Sigmoid colon (tissue), 7 donors: ENCODE measurements around the gene GTF2IRD1. TPM values are rescaled to one million over a fixed set of nuclear protein-coding genes. Genes with fewer than 3 reads are reported as not detected.

Source experiments
- DNase-seq: peaks from one replicate; pipeline ENCODE4 v3.0.0-alpha.2; 2019
- H3K27ac ChIP-seq, 4 donors: fragments of 200-600 bp; sonication (generic); one replicate each; pipeline ENCODE4 v1.5.1; 2016 to 2019; ENCODE audit warnings: mild to moderate bottlenecking in 1 of 4
- H3K27me3 ChIP-seq, 3 donors: fragments of 200-600 bp; sonication (generic); one replicate each; pipeline ENCODE4 v1.5.1; 2019; ENCODE audit warnings: mild to moderate bottlenecking in 1 of 3
- H3K36me3 ChIP-seq, 4 donors: fragments of 200-600 bp; sonication (generic); one replicate each; pipeline ENCODE4 v1.5.1; 2016 to 2019
- H3K4me1 ChIP-seq, 4 donors: fragments of 200-600 bp; sonication (generic); one replicate each; pipeline ENCODE4 v1.5.1; 2017 to 2019
- H3K4me3 ChIP-seq, 4 donors: fragments of 200-600 bp; sonication (generic); one replicate each; pipeline ENCODE4 v1.5.1; 2017 to 2019; ENCODE audit warnings: mild to moderate bottlenecking in 2 of 4, moderate library complexity in 1 of 4
- H3K9me3 ChIP-seq, 4 donors: fragments of 200-600 bp in 3 of 4; sonication (generic) in 3 of 4; one replicate each; pipeline versions ENCODE4 v1.5.1 to v1.6.1; 2013 to 2019
- EP300 ChIP-seq, 4 donors: sonication (generic); formaldehyde crosslinking; IDR thresholded peaks; one replicate each; pipeline ENCODE4 v1.6.1; 2017; ENCODE audit warnings: antibody characterized with exemption in 4 of 4
- POLR2A ChIP-seq, 2 donors: fragments of 450-650 bp; IDR thresholded peaks; one replicate each; pipeline ENCODE4 v1.6.1; 2016; ENCODE audit warnings: antibody characterized with exemption in 2 of 2, mild to moderate bottlenecking in 2 of 2, moderate library complexity in 2 of 2
- POLR2AphosphoS5 ChIP-seq, 4 donors: sonication (generic); formaldehyde crosslinking; IDR thresholded peaks; one replicate each; pipeline ENCODE4 v1.6.1; 2017; ENCODE audit warnings: antibody characterized with exemption in 4 of 4
- WGBS, 2 donors: extraction: QIAGEN DNeasy Blood & Tissue Kit; methylation state at CpG; one replicate each; pipeline ENCODE4 v1.1.7; 2013; 5-methylcytosine and 5-hydroxymethylcytosine counted together
- intact Hi-C: fragments of 100-400 bp; cut with DNase I; formaldehyde crosslinking; loops from one replicate; pipeline ENCODE4 v1.15.1; 2023
- polyA plus RNA-seq, 3 donors: library from polyadenylated mRNA; stranded (reverse); fragments of 200-250 nt; gene quantifications; one replicate each; pipeline ENCODE4 v1.2.3, GENCODE V29; 2013
- total RNA-seq, 4 donors: library from RNA; depleted of rRNA; stranded (reverse); fragments of >200 nt; gene quantifications; one replicate each; pipeline ENCODE4 v1.1.0, GENCODE V29; 2016
- TF ChIP-seq, protein P1 (sequence below), 4 experiments: fragments of 450-650 bp in 3 of 4; fragments of 200-600 bp in 1 of 4; IDR thresholded peaks; one replicate each; pipeline ENCODE4 v1.5.1; 2016 to 2019; ENCODE audit warnings: antibody characterized with exemption in 4 of 4, mild to moderate bottlenecking in 3 of 4, moderate library complexity in 2 of 4
- donor health status: healthy with polysubstance abuse.
- donor health status: Bipolar disorder and iron deficiency.
- donor health status: healthy.

GTF2IRD1 gene
- total and polyA plus RNA-seq, 7 donors = 1.8 to 24.2 (median 15.0) TPM

DNA sequence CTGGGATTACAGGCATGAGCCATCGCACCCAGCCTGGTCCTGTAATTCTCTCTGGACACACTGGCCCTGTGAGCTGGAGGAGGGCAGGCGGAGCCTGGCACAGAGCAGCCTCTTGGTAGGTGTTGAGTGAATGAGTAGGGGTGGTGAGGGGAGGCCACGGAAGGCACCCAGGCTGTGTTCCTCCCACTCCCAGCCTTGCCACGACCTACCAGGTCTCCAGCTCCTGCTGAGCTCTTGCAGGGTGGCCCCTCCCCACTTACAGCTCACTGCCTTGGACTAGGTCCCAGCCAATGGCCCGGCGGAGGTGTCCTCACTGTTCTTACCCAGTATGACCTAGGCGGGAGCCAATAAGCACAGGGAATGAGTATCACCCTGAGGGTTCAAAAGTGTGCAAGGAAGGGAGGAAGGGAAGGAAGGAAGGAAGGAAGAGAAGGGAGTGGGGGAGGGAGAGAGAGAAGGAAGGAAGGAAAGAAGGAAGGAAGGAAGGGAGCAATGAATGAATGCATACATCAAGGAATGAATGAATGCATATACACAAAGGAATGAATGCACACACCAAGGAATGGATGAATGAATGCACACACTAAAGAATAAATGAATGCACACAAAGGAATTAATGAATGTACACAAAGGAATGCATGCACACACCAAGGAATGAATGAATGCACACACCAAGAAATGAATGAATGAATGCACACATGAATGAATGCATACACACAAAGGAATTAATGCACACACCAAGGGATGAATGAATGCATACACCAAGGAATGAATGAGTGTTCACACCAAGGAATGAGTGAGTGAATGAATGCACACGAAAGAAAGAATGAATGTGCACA is 45.5 kb downstream of the GTF2IRD1 start:
- Histone ChIP-seq H3K4me1 (peaks cover 2 to 29% (median 22%) of the 10 kb centered on the region in 4 donors), H3K36me3 (no peaks in the 10 kb centered on the region), H3K27me3 (no peaks in the 10 kb centered on the region), H3K9me3 (no peaks in the 10 kb centered on the region), H3K27ac (no peak overlapping the region), H3K4me3 (no peak overlapping the region)
- 87 to 88% methylated on average over 8 of the region's 8 CpGs for WGBS, 2 donors
- TF ChIP-seq POLR2A (IDR thresholded peaks at IDR 0.05) = no peak
- TF ChIP-seq EP300 (IDR thresholded peaks at IDR 0.05) = no peak
- TF ChIP-seq POLR2AphosphoS5 (IDR thresholded peaks at IDR 0.05) = no peak
- TF ChIP-seq, protein P1, sequence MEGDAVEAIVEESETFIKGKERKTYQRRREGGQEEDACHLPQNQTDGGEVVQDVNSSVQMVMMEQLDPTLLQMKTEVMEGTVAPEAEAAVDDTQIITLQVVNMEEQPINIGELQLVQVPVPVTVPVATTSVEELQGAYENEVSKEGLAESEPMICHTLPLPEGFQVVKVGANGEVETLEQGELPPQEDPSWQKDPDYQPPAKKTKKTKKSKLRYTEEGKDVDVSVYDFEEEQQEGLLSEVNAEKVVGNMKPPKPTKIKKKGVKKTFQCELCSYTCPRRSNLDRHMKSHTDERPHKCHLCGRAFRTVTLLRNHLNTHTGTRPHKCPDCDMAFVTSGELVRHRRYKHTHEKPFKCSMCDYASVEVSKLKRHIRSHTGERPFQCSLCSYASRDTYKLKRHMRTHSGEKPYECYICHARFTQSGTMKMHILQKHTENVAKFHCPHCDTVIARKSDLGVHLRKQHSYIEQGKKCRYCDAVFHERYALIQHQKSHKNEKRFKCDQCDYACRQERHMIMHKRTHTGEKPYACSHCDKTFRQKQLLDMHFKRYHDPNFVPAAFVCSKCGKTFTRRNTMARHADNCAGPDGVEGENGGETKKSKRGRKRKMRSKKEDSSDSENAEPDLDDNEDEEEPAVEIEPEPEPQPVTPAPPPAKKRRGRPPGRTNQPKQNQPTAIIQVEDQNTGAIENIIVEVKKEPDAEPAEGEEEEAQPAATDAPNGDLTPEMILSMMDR (IDR thresholded peaks at IDR 0.05) = no peak
- intact Hi-C loops = no loop called here
- DNase-seq = no peak

DNA sequence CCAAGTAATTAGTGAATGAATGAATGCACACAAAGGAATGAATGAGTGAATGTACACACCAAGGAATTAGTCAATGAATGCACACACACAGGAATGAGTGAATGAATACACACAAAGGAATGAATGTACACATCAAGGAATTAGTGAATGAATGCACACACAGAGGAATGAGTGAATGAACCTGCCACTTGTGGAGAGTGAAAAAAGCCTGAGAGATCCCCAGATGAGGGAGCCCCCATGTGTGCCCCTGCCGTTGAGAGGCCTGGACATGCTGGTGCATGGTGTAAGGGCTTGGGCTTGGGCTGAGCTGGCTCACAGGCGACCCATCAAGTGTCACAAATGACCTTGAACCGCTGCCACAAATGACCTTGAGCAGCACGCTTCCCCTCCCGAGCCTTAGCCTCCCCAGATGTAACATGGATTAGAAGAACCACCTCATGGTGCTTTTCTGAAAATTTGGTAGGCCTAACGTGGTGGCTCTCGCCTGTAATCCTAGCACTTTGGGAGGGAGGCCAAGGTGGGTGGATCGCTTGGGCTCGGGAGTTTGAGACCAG is 46.2 kb downstream of the GTF2IRD1 start:
- Histone ChIP-seq H3K4me3 (no peak overlapping the region), H3K9me3 (no peaks in the 10 kb centered on the region), H3K27ac (no peak overlapping the region), H3K27me3 (no peaks in the 10 kb centered on the region), H3K4me1 (peaks cover 2 to 29% (median 21%) of the 10 kb centered on the region in 4 donors), H3K36me3 (no peaks in the 10 kb centered on the region)
- intact Hi-C loops = loop anchor here (5.0 kb wide), 1 partner anchor 48 kb away; the partner anchor contains the start of gene GTF2IRD1
- DNase-seq = no peak
- TF ChIP-seq POLR2A (IDR thresholded peaks at IDR 0.05) (no peak), EP300 (IDR thresholded peaks at IDR 0.05) (no peak), POLR2AphosphoS5 (IDR thresholded peaks at IDR 0.05) (no peak)
- TF ChIP-seq, protein P1 (IDR thresholded peaks at IDR 0.05) = no peak
- 84 to 89% methylated on average over 9 of the region's 9 CpGs for WGBS, 2 donors

DNA sequence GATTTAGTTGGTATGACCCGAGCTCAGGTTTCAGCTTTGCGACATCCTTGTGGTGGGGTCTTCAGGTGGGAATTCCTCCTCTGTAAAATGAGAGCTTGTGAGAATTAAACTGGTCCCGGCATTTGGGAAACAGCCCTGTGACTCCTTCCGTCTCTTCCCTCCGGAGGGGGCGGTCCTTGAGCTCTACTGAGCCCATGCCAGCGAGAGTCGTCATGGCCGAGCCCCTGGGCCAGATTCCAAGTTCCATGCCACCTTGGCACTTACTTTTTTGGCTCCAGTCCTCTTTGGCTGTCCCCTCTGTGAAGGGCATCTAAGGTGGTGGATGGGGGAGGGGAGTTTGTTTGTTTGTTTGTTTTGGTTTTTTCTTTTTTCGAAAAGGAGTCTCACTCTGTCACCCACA is 47.6 kb downstream of the GTF2IRD1 start:
- intact Hi-C loops = loop anchor here (5.0 kb wide), 1 partner anchor 49 kb away; the partner anchor contains the start of gene GTF2IRD1

DNA sequence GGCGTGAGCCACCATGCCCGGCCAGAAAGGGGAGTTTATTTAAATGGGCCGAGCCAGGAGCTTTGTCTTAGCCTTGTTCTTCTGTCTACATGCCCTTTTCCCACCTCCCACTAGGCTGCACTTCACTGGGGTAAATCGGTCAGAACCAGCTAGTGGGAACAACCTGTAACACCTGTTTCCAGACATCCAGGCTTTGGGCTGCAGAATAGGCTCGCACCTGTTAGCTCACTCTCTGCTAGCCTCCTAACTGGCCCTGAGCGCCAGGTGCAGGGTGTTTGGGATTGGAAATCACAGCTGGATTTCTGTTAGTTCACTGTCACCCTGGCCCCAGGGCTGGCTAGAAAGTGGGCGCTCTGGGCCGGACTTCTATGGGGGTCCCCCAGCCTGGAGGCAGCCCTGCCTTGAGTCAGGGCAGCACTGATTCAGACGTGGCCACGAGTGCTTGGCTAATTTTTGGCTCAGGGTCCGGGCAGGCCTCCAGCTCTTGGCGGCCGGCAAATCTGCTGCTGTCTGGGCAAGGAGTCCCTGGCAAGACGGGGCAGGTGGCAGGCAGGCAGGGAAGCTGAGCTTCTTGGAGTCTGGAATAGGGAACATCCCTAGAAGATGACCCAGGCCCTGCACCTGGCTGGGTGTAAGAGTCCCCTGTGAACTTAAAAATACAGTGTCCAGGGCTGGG is 48.6 kb downstream of the GTF2IRD1 start:
- no peaks in the 10 kb centered on the region for H3K27me3 ChIP-seq
- intact Hi-C loops = loop anchor here (5.0 kb wide), 1 partner anchor 50 kb away; the partner anchor contains the start of gene GTF2IRD1
- H3K4me1 ChIP-seq = peaks cover 0 to 43% (median 30%) of the 10 kb centered on the region in 4 donors
- no peaks in the 10 kb centered on the region for H3K9me3 ChIP-seq
- WGBS, 2 donors = 70 to 85% methylated on average over 14 of the region's 14 CpGs
- H3K36me3 ChIP-seq = no peaks in the 10 kb centered on the region
- H3K4me3 ChIP-seq = no peak overlapping the region
- peak in 1 of 4 donors; percentile 42 for TF ChIP-seq EP300 (IDR thresholded peaks at IDR 0.05)
- TF ChIP-seq POLR2AphosphoS5 (IDR thresholded peaks at IDR 0.05) = peak in 3 of 4 donors; percentile 42 to 63 (median 51)
- TF ChIP-seq, protein P1 (IDR thresholded peaks at IDR 0.05) = no peak
- peak overlapping the region; percentile 41 to 78 (median 71) for H3K27ac ChIP-seq
- peak; percentile 91 for DNase-seq

More for the DNA sequence above, 47.6 kb downstream of the GTF2IRD1 start:
- Histone ChIP-seq H3K27ac (peak overlapping the region in 3 of 4 donors; percentile 65 to 78 (median 77)), H3K36me3 (no peaks in the 10 kb centered on the region), H3K9me3 (no peaks in the 10 kb centered on the region), H3K27me3 (no peaks in the 10 kb centered on the region), H3K4me3 (peak overlapping the region in 1 of 4 donors; percentile 8), H3K4me1 (peaks cover 0 to 36% (median 25%) of the 10 kb centered on the region in 4 donors)
- WGBS, 2 donors = 37 to 78% methylated on average over 10 of the region's 10 CpGs
- TF ChIP-seq POLR2A (IDR thresholded peaks at IDR 0.05) (no peak), POLR2AphosphoS5 (IDR thresholded peaks at IDR 0.05) (peak in 3 of 4 donors; percentile 15 to 69 (median 57)), EP300 (IDR thresholded peaks at IDR 0.05) (peak; percentile 23 to 84 (median 48))
- TF ChIP-seq, protein P1 (IDR thresholded peaks at IDR 0.05) = no peak
- DNase-seq = peak; percentile 87
